ENCODE results near the gene CHI3L2.

Gene CHI3L2

DNA sequence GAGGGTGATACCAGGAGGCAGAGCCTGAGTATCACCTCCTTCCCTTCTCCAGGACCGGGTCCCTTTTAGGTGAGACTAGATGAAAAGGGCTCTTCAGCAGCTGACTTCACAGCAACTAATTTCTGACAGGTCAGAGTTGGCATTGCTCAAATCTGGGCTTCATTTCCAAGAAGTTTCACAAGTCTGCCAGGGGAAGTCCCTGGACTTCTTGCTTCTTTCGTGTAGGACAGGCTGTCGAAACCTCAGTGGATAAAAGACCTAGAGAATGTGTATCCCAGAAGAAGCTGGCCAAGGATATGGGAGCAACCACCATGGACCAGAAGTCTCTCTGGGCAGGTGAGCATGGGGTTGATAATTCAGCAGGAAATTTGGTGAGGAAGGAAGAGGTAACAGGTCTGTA lies at the start of gene CHI3L2:
Gene CHI3L2 (plus strand): TSS at position 280 of the 400 bp plus-strand sequence. CDS start 17 bp downstream, at position 297.
- no peak for DNase-seq

- no peak for DNase-seq
These were observed 47.5 kb upstream of the CHI3L2 start for GRCh38 chr1:111179968-111180533.

- DNase-seq = no peak
These were observed 45.5 kb upstream of the CHI3L2 start for GRCh38 chr1:111182052-111182451.

DNA sequence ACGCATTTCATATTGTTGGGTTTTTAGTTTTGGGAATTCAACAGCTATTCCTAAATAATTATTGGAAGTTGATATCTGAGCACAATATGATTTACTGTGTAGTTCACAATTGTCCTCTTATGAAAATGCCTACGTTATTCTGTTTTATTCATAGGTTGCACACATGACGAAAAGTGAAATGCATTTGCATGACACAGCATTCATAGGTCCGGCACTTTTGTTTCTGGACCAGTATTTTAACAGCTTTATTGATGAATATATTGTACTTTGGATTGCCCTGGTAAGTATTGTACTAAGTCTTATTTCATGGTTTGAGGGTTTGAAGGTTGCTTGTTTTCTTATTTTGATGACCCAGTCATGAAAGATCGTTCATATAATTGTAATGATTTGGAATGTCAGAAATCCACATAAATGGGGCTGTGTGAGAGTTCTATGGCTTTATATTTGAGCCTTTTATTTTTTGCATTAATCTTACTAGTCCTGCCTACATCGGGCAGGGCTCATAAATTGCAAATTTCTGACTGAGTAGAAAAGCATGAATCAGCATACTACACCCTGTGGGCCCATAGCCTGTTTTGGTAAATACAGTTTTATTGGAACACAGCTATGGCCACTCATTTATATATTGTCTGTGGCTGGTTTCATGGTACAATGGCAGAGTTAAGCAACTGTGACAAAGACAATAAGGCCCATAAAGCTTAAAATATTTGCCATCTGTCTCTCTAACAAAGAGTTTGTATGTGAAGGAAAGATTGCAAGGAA lies 44.0 kb upstream of the CHI3L2 start:
- DNase-seq = no peak

- DNase-seq = no peak
These were observed 42.9 kb upstream of the CHI3L2 start for GRCh38 chr1:111184663-111185062.

- no peak for DNase-seq
These were observed 36.5 kb upstream of the CHI3L2 start for GRCh38 chr1:111190931-111191451.

DNA sequence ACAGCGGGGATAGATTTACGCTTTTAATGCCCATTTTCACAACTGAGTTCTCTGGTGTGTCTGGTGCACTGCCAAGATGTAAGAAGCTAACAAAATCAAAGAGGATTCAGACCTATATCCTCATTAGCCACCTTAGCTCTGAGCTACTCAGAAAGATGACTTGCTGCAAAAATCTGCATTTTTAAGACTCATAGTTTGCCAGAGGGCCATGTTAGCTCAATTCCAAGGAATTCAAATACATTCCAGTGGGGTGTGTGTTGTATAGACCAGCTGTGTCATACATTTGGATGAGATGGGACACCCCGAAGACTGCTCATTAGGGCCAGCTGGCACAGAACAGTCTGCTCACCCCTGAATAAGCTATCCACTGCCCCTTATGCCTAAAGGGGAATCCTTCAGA lies 36.0 kb upstream of the CHI3L2 start:
- DNase-seq = no peak

DNA sequence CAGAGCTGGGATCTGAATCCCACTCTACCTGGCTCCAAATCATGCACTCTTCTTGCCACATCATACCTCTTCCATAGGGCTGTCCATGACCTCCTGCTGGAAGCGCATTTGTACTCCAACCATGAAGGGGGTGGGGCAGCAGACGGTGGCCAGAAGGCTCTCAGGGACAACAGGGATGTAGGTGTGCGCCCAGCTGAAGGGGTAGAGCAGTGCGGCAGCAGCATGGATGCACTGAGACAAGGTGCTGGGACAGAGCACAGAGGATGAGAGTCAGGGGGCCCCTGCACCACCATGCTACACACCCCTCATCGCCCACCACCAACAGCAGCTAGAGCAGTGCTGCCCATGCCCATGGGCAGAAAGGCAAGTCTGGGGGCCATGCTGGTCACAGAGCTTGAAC lies 35.4 kb upstream of the CHI3L2 start:
- DNase-seq = no peak

- DNase-seq = no peak
These were observed 34.6 kb upstream of the CHI3L2 start for GRCh38 chr1:111192658-111193519.

- DNase-seq = no peak
These were observed 33.6 kb upstream of the CHI3L2 start for GRCh38 chr1:111193712-111194480.

DNA sequence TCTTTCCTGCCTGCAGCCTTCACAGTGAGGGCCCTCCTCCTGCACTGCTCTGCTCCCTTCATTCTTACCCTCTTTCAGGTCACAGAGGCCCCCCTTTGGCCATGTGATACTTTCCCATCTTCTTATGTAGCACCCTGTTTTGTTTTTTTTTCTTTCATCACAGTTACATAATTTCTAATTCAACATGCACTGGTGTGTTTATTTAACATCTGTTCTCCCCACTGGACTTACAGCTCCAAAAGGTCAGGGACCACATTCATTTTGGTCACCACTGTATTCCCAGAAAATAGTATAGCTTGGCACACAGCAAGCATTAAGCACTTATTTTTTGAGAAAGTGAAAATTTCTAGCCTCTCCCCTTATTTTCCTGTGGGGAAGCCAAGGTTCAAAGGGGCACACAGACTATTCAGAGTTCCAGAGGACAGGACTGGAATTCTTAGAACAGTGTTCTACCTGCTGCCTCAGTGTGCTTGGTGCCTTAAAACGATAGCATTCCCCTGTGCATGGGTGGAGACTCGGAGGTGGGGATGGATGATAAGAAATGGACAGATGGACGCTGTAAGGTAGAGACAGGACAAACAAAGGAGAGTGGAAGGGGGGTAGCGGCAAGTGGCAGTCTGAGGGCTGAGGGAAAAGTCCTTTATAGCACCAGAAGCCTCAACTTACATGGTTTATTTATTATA lies 32.4 kb upstream of the CHI3L2 start:
- no peak for DNase-seq

GRCh38 chr1:111196213-111196612 lies 31.3 kb upstream of the CHI3L2 start:
- no peak for DNase-seq

GRCh38 chr1:111197598-111198284 lies 29.8 kb upstream of the CHI3L2 start:
- no peak for DNase-seq

DNA sequence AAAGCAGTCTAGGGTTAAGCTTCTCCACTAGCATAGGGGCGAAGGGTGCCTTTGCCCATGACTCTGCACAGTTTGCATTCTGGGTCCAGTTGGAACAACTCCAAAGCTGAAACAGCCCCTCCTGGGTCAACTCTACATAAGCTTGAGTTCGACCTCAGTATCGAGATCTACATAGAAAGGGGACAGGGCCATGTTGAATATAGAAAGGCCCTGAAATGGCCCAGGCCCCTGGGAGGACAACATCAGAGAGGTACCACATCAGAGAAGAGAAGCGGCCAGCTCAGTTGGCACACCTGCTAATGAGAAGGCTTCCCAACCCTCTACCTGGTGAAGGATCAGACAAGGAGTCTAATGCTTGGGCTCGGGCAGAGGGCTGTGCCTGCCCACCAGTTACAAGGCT lies 28.7 kb upstream of the CHI3L2 start:
- DNase-seq = no peak

DNA sequence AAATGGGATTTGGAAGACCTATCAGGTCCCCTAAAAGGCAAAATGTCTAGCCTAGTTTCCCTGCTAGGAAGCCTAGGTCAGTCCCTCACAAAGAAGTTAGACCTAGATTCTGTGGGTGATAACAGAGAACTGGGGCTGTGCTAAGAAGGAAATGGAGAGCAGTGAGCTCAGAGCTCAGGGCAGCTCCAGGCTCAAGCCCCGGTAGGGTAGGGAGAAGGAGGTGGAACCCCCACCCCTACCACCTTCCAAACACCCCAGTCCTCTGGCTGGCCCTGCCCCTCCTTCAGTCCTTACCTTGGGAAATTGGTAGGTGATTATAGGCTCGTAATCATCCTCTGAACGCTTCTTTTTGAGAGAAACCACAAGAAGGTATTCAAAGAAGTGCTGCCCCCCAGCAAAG lies 28.2 kb upstream of the CHI3L2 start:
- DNase-seq = no peak

- no peak for DNase-seq
These were observed 27.4 kb upstream of the CHI3L2 start, which contains the start of gene DENND2D for GRCh38 chr1:111199881-111200801. Gene DENND2D (minus strand): TSS chr1:111200646. CDS start chr1:111200459, 187 bp downstream.

GRCh38 chr1:111200802-111201161 lies 26.7 kb upstream of the CHI3L2 start:
- no peak for DNase-seq

- DNase-seq = no peak
These were observed 26.0 kb upstream of the CHI3L2 start for GRCh38 chr1:111201275-111202090.

- DNase-seq = no peak
These were observed 25.2 kb upstream of the CHI3L2 start for GRCh38 chr1:111202366-111202706.
